HG03045 (cell line): ENCODE data around the gene BOD1L2.

Source experiments
- ATAC-seq: cut with Tn5 transposase; IDR thresholded peaks from one replicate; pipeline ENCODE4 v1.9.1; 2021; ENCODE audit warnings: mild to moderate bottlenecking, moderate library complexity; ENCODE audit not compliant: unreplicated experiment

Gene BOD1L2

GRCh38 chr18:57146956-57147636 lies at the start of gene BOD1L2:
TSS of gene BOD1L2 (plus strand) at chr18:57147087. CDS start at chr18:57147313, 226 bp downstream.
- no peak for ATAC-seq

GRCh38 chr18:57107140-57107832 lies 39.6 kb upstream of the BOD1L2 start:
- no peak for ATAC-seq

- no peak for ATAC-seq
These were observed 36.6 kb upstream of the BOD1L2 start for GRCh38 chr18:57110290-57110689.

GRCh38 chr18:57113799-57114420 lies 33.0 kb upstream of the BOD1L2 start:
- no peak for ATAC-seq

- ATAC-seq = no peak
These were observed 30.2 kb upstream of the BOD1L2 start for GRCh38 chr18:57116598-57117132.

- no peak for ATAC-seq
These were observed 25.3 kb upstream of the BOD1L2 start for GRCh38 chr18:57121542-57122112.

GRCh38 chr18:57122936-57123510 lies 23.9 kb upstream of the BOD1L2 start:
- ATAC-seq = no peak

GRCh38 chr18:57125627-57126026 lies 21.3 kb upstream of the BOD1L2 start:
- no peak for ATAC-seq

- ATAC-seq = no peak
These were observed 18.5 kb upstream of the BOD1L2 start for GRCh38 chr18:57128220-57128932.

GRCh38 chr18:57131101-57131500 lies 15.8 kb upstream of the BOD1L2 start:
- ATAC-seq = no peak

GRCh38 chr18:57131782-57132181 lies 15.1 kb upstream of the BOD1L2 start:
- no peak for ATAC-seq

- ATAC-seq = no peak
These were observed 12.2 kb upstream of the BOD1L2 start for GRCh38 chr18:57134618-57135135.

GRCh38 chr18:57135699-57136098 lies 11.2 kb upstream of the BOD1L2 start:
- no peak for ATAC-seq

GRCh38 chr18:57137847-57138246 lies 9.0 kb upstream of the BOD1L2 start:
- ATAC-seq = no peak

GRCh38 chr18:57141208-57142129 lies 5.4 kb upstream of the BOD1L2 start:
- no peak for ATAC-seq

- no peak for ATAC-seq
These were observed 4.6 kb upstream of the BOD1L2 start for GRCh38 chr18:57142324-57142723.

- ATAC-seq = no peak
These were observed 3.6 kb upstream of the BOD1L2 start for GRCh38 chr18:57143265-57143664.

- ATAC-seq = no peak
These were observed 1.4 kb downstream of the BOD1L2 start for GRCh38 chr18:57148263-57148662.

GRCh38 chr18:57149051-57149450 lies 2.2 kb downstream of the BOD1L2 start:
- no peak for ATAC-seq
